GM18951 (cell line): ENCODE measurements around the gene CCDC170.

Experiments
- POLR2A ChIP-seq: IDR thresholded peaks from 4 replicates; pipeline ENCODE4 v1.6.1; 2011; ENCODE audit warnings: mild to moderate bottlenecking; ENCODE audit not compliant: insufficient read length, insufficient read depth; ENCODE audit errors: extremely low read depth
- in situ Hi-C: fragments of 300-500 bp; cut with MboI; formaldehyde crosslinking; loops from one replicate; pipeline ENCODE4 v1.12.0; 2022; ENCODE audit warnings: low sequenced_read_pairs, mixed read lengths, inconsistent platforms; ENCODE audit not compliant: unreplicated experiment

Gene CCDC170

DNA sequence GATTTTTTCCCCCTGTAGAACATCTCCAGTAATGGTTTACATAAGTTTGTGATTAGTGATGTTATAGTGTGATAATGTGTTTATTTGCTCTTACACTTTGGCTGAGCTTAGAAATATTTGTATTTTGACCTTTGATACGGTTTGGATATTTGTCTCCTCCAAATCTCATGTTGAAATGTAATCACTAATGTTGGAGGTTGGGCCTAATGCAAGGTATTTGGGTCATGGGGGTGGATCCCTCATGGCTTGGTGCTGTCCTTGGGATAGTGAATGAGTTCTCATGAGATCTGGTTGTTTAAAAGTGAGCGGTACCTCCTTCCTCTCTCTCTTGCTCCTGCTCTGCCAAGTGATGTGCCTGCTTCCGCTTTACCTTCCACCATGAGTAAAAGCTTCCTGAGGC lies 147.2 kb downstream of the CCDC170 start:
- TF ChIP-seq POLR2A, result no peak
- in situ Hi-C loops, result no loop called here

GRCh38 chr6:151647976-151648639 lies 154.3 kb downstream of the CCDC170 start:
- in situ Hi-C loops, result no loop called here
- TF ChIP-seq POLR2A, result no peak

DNA sequence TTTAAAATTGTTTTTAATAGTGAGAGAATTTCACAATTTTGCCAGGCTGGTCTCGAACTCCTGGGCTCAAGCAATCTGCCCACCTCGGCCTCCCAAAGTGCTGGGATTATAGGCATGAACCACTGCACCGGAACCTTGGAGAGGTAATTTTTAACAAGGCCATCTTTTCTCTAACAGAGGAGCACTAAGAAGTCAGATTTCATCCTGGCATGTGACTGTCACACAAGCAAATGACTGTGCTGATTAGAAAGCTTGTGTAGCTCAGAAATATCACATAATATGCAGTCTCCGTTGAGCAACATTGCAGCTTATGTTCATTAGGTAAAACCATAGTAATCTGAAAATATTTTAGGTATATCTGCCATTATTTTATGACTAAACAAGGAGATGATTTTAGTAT lies 156.0 kb downstream of the CCDC170 start:
- no peak for TF ChIP-seq POLR2A
- in situ Hi-C loops, result no loop called here

GRCh38 chr6:151651639-151652038 lies 157.8 kb downstream of the CCDC170 start:
- TF ChIP-seq POLR2A, result no peak
- in situ Hi-C loops, result no loop called here

DNA sequence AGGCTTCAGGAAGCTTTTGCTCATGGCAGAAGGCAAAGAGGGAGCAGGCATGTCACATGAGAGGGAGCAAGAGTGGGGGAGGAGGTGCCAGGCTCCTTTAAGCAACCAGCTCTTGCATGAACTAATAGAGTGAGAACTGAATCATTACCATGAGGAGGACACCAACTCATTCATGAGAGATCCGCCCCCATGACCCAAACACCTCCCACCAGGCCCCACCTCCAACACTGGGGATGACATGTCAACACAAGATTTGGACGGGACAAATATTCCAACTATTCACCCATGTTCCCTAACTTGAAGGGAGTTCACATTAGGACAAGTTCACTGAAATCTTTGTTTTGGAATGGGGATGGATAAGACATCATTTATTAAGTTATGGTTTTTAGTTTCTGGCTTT lies 158.5 kb downstream of the CCDC170 start:
- TF ChIP-seq POLR2A, result no peak
- in situ Hi-C loops, result no loop called here

- in situ Hi-C loops, result no loop called here
- no peak for TF ChIP-seq POLR2A
Measured at GRCh38 chr6:151655099-151655498, 161.3 kb downstream of the CCDC170 start.

GRCh38 chr6:151656392-151656791 lies 162.6 kb downstream of the CCDC170 start:
- in situ Hi-C loops, result no loop called here
- no peak for TF ChIP-seq POLR2A

- in situ Hi-C loops, result no loop called here
- TF ChIP-seq POLR2A, result no peak
Measured at GRCh38 chr6:151658091-151658490, 164.3 kb downstream of the CCDC170 start.

GRCh38 chr6:151659212-151659611 lies 165.4 kb downstream of the CCDC170 start:
- no peak for TF ChIP-seq POLR2A

GRCh38 chr6:151661509-151661908 lies 167.7 kb downstream of the CCDC170 start:
- in situ Hi-C loops, result no loop called here
- TF ChIP-seq POLR2A, result no peak

More at GRCh38 chr6:151659212-151659611, 165.4 kb downstream of the CCDC170 start:
- in situ Hi-C loops, result no loop called here

- in situ Hi-C loops, result no loop called here
- TF ChIP-seq POLR2A, result no peak
Measured at GRCh38 chr6:151661928-151662327, 168.1 kb downstream of the CCDC170 start.

DNA sequence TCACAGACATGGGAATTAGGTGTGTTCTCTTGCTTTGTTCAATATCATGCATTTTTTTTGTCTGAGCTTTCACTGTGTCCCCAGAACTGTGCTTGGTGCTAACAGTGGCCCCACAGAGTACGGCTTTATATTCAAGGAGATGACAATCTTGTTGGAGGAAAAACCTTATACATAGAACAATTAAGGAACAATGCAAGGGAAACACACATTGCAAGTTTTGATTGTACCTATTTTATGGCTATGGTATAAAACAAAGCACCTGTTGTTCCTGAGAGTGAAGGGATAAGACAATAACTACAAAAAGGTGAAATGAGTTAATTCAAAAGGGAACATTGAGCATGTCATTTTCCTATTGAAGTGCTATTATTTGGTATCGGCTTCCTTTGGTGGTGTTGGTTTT lies 169.7 kb downstream of the CCDC170 start:
- TF ChIP-seq POLR2A, result no peak
- in situ Hi-C loops, result no loop called here

- in situ Hi-C loops, result no loop called here
- TF ChIP-seq POLR2A, result no peak
Measured at GRCh38 chr6:151664390-151664789, 170.6 kb downstream of the CCDC170 start.

- in situ Hi-C loops, result no loop called here
- TF ChIP-seq POLR2A, result no peak
Measured at GRCh38 chr6:151665329-151665728, 171.5 kb downstream of the CCDC170 start.

- TF ChIP-seq POLR2A, result no peak
- in situ Hi-C loops, result no loop called here
Measured at GRCh38 chr6:151666526-151666925, 172.7 kb downstream of the CCDC170 start.
